GM19438 (cell line): ENCODE measurements around the gene FAM228A.

ENCODE experiments used
- ATAC-seq: cut with Tn5 transposase; IDR thresholded peaks from one replicate; pipeline ENCODE4 v1.9.1; 2021; ENCODE audit warnings: low read depth; ENCODE audit not compliant: unreplicated experiment

Gene FAM228A

DNA sequence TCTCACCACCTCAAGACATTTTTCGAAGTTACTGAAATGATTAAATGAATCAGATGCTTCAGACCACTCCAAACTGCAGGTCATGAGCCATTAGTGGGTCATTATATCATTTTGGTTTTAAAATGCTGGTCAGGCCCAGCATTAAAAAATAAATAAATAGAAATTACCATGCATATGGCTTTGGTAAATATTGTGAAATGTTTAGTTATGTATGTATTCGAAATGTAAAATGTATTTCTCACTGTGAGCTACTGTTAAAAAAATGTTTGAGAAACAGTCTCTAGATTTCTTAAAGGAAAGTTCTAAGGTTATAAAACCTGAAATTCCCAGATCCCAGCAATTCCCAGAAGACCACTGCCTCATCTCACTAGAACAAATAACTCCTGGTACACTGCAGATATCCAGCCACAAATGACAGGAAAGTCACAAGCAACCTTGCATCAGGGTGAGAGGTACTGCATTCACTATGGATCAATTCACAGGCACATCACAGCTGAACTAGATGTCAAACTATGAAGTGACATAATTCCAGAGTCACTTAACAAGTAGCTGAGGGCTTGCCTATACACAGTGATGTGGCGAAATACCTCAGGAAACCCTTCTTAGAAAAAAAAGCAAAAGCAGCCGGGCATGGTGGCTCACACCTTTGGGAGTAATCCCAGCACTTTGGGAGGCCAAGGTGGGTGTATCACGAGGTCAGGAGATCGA, 46.6 kb downstream of the FAM228A start:
- ATAC-seq, result no peak

DNA sequence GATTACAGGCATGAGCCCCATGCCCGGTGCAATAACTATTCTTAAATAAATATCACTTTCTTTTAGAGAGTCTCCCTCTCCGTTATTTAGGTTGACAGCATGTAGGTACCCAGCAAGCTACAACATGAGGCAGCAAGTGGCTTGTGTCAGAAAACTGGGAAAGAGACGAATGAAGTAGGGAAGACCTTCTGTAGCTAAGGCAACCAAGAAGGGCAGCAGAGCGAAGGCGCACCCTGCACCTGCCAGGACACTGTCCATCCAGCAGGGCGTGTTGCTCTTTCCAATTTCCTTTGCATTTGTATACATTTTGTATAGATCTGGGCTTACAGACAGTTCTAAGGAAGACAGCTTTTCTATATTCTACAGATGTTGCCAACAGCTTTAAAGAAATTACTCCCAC, 48.1 kb downstream of the FAM228A start:
- ATAC-seq, result no peak

DNA sequence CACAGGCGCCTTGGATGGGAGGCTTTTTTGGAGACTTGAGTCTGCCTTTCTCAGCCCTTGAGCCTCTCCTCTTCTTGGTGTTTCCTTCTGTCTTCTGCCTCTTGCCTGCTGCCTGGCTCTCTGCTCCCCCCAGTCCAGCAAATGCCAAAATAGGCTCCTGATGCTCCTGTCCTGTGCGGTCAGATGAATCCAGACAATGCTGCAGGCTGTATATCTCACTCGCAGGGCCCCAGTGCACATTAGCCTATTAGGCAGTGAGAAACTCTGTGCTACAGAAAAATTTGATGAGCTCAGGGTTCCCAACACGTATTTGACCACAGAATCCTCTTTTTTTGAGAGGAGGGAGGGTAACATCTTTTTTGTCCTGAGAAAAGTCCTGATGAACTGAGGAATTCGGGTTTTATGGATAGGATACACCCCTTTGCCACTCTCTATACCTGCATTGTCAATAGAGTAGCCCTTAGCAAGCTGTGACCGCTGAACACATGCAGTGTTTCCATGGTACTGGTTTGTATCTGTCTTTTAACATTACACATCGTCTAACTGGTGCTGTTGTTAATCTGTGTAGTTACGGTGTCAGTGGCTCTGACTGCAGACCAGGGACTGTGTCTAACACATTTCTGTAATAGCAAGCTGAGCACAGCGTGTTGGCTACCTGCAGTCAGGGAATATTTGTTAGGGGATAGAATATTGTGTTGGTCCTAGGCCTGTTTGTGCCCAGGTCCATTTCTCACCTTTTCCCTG, 50.8 kb downstream of the FAM228A start:
- ATAC-seq, result no peak

DNA sequence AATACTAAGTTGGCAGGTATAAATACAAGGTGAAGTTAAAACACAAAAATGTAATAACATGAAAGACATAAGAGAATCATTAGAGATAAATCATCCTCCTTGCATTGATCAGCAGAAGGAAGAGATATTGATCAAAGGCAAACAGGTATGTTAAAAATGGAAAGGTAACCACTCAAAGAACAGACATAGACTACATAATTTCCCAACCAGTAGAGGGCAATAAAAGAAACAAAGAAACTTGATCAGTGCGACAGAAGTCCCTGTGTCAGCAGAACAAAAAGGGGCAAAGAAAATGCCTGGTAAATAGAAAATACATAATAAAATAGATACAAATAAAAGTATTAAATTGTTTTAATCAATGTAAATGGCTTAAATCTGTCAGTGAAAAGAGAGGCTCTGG, 53.6 kb downstream of the FAM228A start:
- ATAC-seq, result no peak

DNA sequence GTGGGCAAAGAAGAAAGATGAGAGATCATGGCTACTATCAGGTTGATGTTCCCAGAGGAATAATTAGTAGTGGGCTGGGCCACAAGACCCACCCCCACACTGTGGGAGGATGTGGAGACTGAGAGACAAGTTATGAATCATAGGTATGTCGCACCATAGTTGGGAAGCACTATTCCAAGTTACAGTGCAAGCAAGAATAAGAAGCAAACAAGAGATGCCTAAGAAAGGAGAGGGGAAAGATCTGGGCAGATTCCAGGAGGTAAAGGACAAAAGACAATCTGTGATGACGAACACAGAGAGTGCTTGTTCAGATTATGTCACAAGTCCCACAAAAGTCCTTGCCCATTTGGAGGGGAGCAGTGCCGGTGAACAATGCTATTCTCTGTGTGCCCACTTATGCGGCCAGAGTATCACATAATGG, 56.6 kb downstream of the FAM228A start:
- ATAC-seq, result no peak

DNA sequence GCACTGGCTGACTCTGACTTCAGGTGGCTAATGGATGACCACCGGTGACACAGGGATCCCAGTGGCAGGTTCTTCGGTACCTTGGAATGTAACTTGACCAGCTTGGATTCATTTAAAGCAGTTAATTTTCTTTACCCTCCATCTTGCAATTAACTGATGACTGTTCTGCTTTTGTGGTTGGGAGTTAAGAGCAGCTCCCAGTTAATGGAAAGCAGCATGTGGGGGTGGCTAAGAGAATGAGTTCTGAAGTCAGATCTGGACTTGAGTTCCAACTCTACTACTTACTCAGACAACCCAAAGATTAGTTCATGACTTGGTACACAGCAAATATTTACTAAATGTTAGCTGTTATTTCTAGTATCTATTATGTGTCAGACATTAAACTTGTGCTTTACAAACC, 58.5 kb downstream of the FAM228A start:
- no peak for ATAC-seq

DNA sequence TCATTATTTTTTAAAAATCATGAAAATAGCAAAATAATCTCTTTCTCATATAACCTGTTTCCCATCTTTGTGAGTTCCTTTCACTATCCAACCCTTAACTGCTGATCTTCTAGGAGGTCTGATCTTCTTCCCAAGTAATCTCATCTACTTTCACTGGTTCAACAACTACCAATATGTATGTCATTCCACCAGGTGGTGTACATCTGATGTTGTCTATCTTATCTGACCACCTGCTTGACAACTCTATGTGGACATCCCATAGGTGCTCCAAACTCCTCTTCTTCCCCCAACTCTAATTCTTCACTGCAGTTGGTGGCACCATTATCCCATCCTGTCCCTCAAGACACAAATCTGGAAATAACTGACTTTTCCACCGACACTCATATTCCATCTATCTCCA, 62.5 kb downstream of the FAM228A start:
- no peak for ATAC-seq

DNA sequence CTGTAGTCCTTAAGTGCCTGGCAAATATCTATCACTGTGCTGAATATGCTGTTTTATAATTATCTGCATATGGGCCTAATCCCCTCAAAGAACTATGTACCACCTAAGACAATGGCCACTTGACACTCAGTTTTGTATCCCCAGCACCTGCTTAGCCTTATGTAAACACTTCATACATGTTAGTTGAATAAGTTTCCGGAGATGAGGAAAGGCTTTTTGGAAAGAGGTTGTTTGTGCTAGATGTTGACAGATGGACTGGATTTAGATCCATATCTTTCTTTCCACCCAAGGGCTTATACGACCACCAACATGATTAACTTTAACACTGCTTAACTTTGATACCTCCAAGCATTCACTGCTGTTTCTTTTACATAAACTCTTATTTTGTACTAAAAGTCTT, 63.3 kb downstream of the FAM228A start:
- ATAC-seq, result no peak

DNA sequence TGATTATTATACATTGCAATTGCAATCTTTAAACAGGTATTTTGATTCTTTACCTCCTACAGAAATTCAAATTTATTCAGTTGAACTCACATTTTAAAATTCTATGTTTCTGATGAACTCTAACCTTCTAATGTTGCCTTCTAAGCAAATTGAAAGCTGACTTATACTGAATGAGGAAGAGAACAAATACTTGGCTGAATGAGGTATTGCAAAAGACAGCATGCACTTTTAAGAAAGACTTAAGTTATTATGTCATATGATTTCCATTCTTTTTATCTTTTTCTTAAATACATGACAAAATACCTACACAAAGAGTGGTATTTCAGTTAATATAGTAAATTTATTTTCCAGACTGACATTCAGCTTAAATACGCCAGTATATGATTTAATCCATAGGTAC, 64.7 kb downstream of the FAM228A start:
- ATAC-seq, result no peak
